GM19035 (cell line): Measurements from ENCODE around the gene KRT36.

ENCODE experiments used
- ATAC-seq: cut with Tn5 transposase; IDR thresholded peaks from one replicate; pipeline ENCODE4 v1.9.1; 2021; ENCODE audit not compliant: unreplicated experiment

Gene KRT36

GRCh38 chr17:41504246-41504977, 14.7 kb upstream of the KRT36 start:
- no peak for ATAC-seq

GRCh38 chr17:41503202-41503601, 13.5 kb upstream of the KRT36 start:
- ATAC-seq = no peak

DNA sequence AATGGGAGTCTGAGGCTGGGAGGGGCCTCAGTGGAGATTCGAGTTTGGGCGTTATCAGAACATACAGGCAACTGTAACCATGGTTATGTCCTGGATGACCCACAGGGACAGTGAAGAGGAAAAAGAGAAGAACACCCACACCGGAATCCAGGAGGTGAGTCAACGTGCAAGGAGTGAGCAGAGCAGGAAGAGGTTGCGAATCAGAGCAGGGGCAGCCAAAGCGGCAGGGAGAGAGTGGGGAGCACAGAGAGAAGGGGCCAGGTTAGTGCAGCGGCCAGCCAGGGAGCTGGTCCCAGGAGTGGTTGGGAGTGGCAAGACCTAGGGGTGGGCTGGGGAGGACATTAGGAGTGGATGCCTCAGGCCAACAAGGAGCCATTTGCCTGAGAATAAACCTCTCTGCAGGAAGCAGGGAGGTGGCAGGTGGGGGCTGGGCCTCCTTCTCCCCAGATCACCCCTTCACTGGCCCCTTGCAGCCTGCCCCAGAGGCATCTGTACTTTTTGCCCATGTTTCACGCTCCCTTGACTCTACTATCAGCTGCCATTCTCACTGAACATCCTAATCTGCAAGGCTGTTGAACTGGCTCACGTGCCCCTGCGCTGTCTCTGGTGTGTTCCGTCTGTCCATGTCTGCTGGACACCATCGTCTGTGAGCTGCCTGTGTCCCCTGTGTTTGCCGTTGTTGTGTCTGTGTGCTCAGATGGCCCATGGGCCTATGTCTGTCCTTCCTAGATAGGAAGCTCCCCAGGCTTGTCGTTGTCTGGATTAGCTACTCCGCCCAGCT, 10.6 kb upstream of the KRT36 start:
- ATAC-seq = no peak

DNA sequence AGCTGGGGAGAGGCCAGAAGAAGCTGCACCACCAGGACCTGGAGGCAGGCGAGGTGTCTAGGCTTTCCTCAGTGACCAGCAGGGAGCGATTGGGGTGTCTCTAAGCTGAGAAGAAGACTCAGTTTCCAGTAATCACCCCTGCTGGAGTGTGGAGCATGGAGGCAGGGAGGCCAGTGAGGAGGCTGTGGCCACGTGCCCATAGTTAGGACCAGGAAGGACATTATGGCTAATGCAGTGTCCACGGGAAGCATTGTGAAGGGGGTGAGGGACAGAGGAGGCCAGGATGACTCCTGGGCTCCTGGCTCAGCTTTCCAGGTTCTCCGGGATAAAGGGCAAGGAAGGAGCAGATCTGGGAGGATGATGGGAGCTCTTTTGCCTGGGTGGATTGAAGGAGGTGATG, 10.0 kb upstream of the KRT36 start:
- ATAC-seq = no peak

DNA sequence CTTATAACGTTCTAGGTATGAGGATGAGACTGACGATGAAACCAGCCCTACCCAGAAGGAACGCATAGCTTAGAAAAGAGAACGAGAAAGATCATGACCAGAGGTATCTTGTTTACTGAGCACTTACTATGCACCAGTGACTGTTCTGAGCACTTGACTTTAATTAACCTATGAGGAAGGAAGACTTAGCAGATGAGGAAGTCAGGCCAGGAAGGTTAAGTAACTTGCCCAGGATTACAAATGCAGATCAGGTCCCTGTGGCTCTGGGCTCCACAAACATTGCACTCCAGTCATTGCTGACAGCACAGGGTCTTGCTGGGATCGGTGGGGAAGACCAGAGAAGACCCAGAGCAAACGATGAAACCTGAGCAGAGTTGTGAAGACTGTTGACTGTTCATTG, 8.6 kb upstream of the KRT36 start:
- ATAC-seq = no peak

GRCh38 chr17:41496803-41497484, 7.2 kb upstream of the KRT36 start:
- no peak for ATAC-seq

GRCh38 chr17:41494524-41494923, 4.8 kb upstream of the KRT36 start:
- no peak for ATAC-seq

DNA sequence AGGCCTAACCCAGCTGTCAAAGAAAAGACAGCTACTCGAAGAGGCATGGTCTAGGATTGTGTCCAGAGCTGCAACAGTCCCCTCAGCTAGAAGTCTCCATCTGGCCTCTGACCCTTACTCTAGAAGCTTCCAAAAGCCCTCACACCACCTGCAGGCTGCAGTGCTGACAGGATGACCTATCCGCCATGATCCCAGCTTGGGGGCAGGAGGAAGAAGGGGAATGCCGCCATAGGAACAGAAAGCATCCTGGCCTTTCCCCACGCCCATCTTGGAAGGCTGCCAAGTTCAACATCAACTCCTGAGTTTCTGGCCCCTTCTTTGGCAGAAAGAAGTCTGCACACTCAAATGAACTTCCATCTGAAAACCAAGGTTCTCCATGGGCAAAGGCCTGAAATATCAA, 3.1 kb upstream of the KRT36 start:
- no peak for ATAC-seq

DNA sequence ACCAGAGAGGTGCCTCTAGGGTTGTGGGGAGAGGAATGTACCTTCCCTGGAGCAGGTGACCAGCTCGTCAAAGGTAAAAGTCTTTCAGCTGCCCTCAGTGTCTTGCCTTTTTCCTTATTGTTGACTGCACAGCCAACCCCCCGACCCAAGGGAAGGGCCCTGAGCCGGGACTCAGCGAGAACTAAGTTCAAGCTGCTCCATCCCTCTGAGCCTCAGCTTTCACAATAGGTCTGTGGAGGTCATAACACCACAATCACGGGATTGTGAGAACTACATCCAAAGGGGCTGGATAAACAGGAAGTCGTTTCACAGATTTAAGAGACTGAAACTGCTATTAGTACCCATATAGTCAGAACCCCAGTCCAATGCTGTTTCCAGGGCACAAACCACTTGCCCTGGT, 2.6 kb upstream of the KRT36 start:
- no peak for ATAC-seq

DNA sequence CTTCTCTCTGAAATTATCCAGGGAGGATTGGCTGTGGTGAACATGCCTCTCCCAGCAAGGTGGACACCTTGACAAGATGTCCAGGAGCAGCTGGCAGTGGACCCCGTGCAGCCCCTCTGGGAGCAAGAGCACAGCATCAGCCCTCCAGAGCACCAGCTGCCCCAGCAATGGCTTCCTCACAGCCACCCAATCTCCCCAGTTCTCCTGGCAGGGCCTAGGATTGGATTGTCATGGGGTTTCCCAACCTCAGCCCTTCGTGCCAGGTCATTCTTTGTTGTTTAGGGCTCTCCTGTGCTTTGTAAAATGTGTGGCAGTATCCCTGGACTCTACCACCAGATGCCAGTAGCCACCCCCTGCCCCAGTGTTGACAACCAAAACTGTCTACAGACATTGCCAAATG, 1.8 kb upstream of the KRT36 start:
- no peak for ATAC-seq

- ATAC-seq = no peak
Observed at GRCh38 chr17:41490000-41490990, 585 bp upstream of the KRT36 start.

- no peak for ATAC-seq
Observed at GRCh38 chr17:41486809-41487530, 2.7 kb downstream of the KRT36 start.

DNA sequence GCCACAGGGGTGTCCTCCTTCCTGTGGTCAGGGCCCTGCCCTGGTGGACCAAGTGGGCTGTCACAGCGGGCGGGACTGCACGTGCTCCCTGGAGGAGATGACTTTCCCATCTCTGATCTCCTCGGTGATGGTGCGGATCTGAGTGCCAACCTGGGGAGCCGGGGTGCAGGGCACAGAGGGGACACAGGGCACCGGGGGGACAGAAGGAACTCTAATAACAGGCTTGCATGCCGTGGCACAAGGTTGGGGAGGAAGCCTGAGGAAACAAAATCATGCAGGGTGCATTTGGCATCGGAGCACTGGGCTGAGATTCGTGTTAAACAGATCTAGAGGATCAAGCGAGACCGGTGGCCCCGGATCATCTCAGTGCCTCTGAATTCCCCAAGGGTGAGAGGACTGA, 3.4 kb downstream of the KRT36 start:
- no peak for ATAC-seq

DNA sequence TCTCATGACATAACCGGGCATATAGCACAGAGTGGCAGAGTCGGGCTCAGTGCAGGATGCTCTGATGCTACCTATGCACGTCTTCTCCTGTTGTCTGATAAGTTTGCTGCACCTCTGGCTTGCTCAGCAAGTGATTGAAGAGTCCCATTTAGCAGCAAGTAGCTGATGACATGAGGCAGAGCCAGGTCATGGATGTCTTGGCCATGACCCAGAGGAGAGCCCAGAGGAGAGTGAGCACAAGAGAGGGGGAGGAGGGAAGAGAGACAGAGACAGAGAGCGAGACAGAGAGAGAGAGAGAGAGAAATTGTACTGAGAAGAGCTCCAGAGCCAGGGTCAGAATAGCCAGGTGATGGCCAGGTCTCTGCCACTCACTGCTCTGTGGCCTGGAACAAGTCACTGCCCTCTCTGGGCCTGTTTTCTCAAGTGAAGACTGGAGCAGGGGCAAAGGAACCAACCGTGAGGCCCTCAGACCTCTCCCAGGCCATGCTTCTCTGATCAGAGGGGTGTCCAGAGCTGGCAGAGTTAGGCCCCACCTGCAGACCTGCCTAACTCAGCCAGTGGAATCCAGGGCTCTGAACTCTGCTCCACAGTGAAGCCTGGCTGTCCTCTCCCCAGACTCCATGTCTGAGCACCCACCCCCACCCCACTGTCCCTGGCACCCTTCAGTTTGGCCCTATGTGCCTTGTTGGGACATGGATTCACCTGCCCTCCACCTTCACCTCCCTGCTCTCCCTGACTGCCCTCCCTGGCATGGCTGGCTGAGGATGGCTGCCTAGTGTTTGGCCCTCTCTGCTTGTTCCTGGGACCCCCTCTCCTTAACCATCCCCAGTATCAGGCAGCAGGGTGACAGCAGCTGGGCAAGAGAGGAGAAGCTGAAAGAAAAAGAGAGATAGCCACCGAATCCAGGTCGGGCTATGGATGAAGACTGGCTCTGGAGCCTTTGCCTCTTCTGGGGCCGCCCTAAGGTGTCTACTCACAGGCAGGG, 4.5 kb downstream of the KRT36 start:
- ATAC-seq = no peak

GRCh38 chr17:41483991-41484826, 5.5 kb downstream of the KRT36 start:
- no peak for ATAC-seq

DNA sequence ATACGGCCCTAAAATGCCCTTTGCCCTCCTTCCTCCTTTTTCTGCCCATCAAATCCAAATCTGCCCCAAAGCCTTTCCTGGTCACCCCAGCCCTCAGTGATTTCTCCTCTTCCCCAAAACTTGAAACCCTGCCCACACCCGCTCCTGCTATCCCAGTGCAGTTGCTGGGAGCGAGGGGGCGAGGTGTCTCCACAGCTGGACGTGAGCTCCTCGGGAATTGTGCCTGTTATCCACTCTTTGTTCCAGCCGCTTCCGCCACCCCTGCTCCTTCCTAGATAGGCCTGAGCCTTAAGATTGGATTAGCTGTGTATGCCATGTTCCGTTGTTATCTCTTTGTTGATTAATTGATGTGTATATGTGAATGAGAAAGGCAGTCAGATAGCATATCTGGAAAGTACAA, 6.2 kb downstream of the KRT36 start:
- ATAC-seq = no peak

GRCh38 chr17:41481036-41481435, 8.7 kb downstream of the KRT36 start, which contains the start of gene KRT35:
TSS of gene KRT35 (minus strand) at chr17:41481151. CDS start at chr17:41481097, 54 bp downstream.
- ATAC-seq = no peak

DNA sequence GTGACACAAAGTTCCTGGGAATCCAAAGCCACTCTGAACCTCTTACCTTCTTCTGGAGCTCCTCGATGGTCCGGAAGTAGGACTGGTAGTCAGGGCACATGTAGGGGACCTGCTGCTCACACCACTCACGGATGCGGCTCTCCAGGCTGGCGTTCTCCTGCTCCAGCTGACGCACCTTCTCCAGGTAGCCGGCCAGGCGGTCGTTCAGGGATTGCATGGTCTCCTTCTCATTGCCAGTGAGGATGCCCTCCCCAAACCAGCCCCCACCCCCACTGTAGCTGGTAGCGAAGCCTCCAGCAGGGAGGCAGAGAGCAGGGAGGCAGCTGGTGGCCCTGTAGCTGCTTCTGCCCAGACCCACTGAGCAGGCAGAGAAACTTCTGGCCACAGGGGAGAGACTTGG, 9.1 kb downstream of the KRT36 start:
- ATAC-seq = no peak
